Measurements from ENCODE around the gene ADCY4. TPM values are rescaled to one million over a fixed set of nuclear protein-coding genes. Genes with fewer than 3 reads are reported as not detected.
A peak's percentile ranks its signal among the peaks of the same experiment; 100 is the strongest.

The ADCY4 gene
- total and polyA plus RNA-seq, 10 of the 15 experiments (the other 5 are each of a cell fraction or from before 2014, with no cell fraction given) = 0.05 to 0.87 (median 0.21) TPM; not detected in 1

DNA sequence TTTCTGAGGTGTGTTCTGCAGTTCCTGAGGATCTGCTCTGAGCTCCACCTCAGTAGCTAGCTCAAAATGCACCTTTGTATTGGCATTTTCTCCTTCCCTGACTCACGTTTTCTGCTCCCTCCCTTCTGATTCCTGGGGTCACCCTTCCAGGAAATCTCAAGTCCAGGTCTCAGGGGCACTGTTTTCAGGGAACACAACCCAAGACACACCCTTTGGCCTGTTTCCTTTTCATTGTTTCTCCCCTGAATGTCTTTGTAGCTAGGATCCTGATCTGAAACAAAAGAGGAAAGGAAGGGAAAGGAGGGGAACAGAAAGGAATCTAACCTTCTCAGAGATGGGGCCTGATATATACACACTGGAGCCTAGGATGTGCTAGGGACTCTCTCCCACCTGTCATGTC lies 12.3 kb upstream of the ADCY4 start:
- no peak for FAIRE-seq
- no TSS peak for BruUV-seq (replicated peaks)
- ChIA-PET RAD21 (ENCODE audit: unreplicated experiment) (interaction anchor here (1.2 to 2.2 kb wide), 3 partner anchors 13 to 84 kb away, joined by 3 to 7 read pairs (median 7); partner anchors contain the start of genes ADCY4, CBLN3 and KHNYN), CTCF (interaction anchor here (1.6 to 4.5 kb wide), 6 partner anchors 11 to 84 kb away, joined by 4 to 39 read pairs (median 12); partner anchors contain the start of gene ADCY4), SMC1A (ENCODE audit: uncharacterized antibody, unreplicated experiment) (interaction anchor here (1.6 to 1.9 kb wide), 3 partner anchors 9 to 84 kb away, joined by 5 to 8 read pairs (median 5); no protein-coding TSS in a partner anchor), POLR2A (no interaction called here)
- H3K79me2 ChIP-seq (ENCODE audit: control insufficient read depth, insufficient read depth, low read length) = no peaks in the 10 kb centered on the region
- ATAC-seq = no peak
- DNase-seq (ENCODE audit: low read depth, low spot score) = no peak
- no peaks in the 10 kb centered on the region for H4K20me1 ChIP-seq (ENCODE audit: control insufficient read depth, insufficient read depth)
- H3K9me3 ChIP-seq (replicated peaks; ENCODE audit: control insufficient read depth, insufficient read depth, low read length) = no peaks in the 10 kb centered on the region
- no peak overlapping the region for H3K4me3 ChIP-seq
- TF ChIP-seq MYB (IDR thresholded peaks at IDR 0.05; ENCODE audit: borderline replicate concordance, low read depth, low read length) (no peak), RAD21 (IDR thresholded peaks at IDR 0.05; ENCODE audit: insufficient read depth, low read depth, low read length) (no peak)
- no peak overlapping the region for H3K9ac ChIP-seq (ENCODE audit: control insufficient read depth, insufficient read depth, low read length)
- in situ Hi-C loops (cut with MboI) (no loop called here), intact Hi-C loops (cut with micrococcal nuclease; ENCODE audit: unreplicated experiment) (no loop called here)
- H3K27ac ChIP-seq (ENCODE audit: control insufficient read depth, insufficient read depth) = no peak overlapping the region
- H3K36me3 ChIP-seq (ENCODE audit: control insufficient read depth in 2 of 2, insufficient read depth in 2 of 2, low read length in 1 of 2) = no peaks in the 10 kb centered on the region
- WGBS (ENCODE audit: insufficient coverage, insufficient replicate concordance, low lambda C conversion rate, missing lambda C conversion rate) = 0% methylated on average over 1 of the region's 1 CpG
- H3K4me1 ChIP-seq (ENCODE audit: control insufficient read depth, insufficient read depth, low read length) = no peaks in the 10 kb centered on the region
- H3K4me2 ChIP-seq (ENCODE audit: control insufficient read depth, insufficient read depth) = no peak overlapping the region
- no peak overlapping the region for H2AFZ ChIP-seq (ENCODE audit: control insufficient read depth, low read depth, low read length)
- H3K27me3 ChIP-seq (replicated peaks in 1 of 2; ENCODE audit: control insufficient read depth in 2 of 2, insufficient read depth in 2 of 2, low read length in 1 of 2) = peaks cover 0 to 1% of the 10 kb centered on the region in 2 experiments; a peak in 2 of 4 replicates

DNA sequence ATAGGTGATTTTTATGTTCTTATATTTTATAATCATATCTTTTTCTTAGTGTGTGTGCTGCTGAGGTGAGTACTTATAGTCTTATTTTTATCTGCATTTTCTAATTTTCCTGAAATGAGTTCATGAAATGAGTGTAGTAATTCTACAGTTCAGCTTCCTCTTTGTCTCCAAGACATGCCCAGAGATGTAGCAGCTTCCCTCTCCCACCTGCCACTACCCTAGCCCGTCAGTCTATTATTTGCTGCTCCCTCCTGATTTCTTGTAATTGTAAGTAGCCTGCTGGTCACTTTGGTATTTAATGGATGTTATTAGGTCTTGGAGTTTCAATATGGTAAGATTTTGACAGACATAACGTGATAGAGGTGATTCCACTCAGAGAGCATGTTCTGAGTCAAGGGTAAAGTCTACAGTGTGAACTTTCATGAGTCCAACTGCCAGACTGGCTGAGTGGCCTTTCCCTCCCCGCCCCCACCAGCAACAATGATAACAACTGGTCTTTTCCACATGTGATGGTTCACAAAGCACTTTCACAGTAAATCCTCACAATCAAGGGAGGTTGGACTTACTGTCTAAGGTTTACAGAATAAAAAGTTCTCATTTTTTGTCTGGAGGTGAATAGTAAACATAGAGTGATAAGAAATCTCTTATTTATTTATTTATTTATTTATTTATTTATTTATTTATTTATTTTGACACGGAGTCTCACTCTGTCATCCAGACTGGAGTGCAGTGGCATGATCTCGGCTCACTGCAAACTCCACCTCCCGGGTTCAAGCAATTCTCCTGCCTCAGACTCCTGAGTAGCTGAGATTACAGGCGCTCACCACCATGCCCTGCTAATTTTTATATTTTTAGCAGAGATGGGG lies 9.2 kb upstream of the ADCY4 start:
- Histone ChIP-seq H3K4me1 (ENCODE audit: control insufficient read depth, insufficient read depth, low read length) (peaks cover 2% of the 10 kb centered on the region; the same call in 1 of the 2 replicates), H3K27ac (ENCODE audit: control insufficient read depth, insufficient read depth) (no peak overlapping the region), H3K4me2 (ENCODE audit: control insufficient read depth, insufficient read depth) (no peak overlapping the region), H3K36me3 (ENCODE audit: control insufficient read depth in 2 of 2, insufficient read depth in 2 of 2, low read length in 1 of 2) (no peaks in the 10 kb centered on the region), H3K4me3 (no peak overlapping the region), H3K9ac (ENCODE audit: control insufficient read depth, insufficient read depth, low read length) (no peak overlapping the region), H2AFZ (ENCODE audit: control insufficient read depth, low read depth, low read length) (no peak overlapping the region), H3K79me2 (ENCODE audit: control insufficient read depth, insufficient read depth, low read length) (no peaks in the 10 kb centered on the region), H3K27me3 (replicated peaks in 1 of 2; ENCODE audit: control insufficient read depth in 2 of 2, insufficient read depth in 2 of 2, low read length in 1 of 2) (no peaks in the 10 kb centered on the region; a peak in 1 of 4 replicates), H3K9me3 (replicated peaks; ENCODE audit: control insufficient read depth, insufficient read depth, low read length) (no peaks in the 10 kb centered on the region), H4K20me1 (ENCODE audit: control insufficient read depth, insufficient read depth) (no peaks in the 10 kb centered on the region)
- RAD21 ChIA-PET (ENCODE audit: unreplicated experiment) = interaction anchor here (0.9 to 1.7 kb wide), 5 partner anchors 11 to 98 kb away, joined by 3 to 4 read pairs (median 3); no protein-coding TSS in a partner anchor
- 40% methylated on average over 7 of the region's 7 CpGs for WGBS (ENCODE audit: insufficient coverage, insufficient replicate concordance, low lambda C conversion rate, missing lambda C conversion rate)
- SMC1A ChIA-PET (ENCODE audit: uncharacterized antibody, unreplicated experiment) = interaction anchor here (1.9 kb wide), 1 partner anchor 88 kb away, joined by 5 read pairs; no protein-coding TSS in a partner anchor
- DNase-seq (ENCODE audit: low read depth, low spot score) (no peak), FAIRE-seq (no peak), ATAC-seq (no peak)
- in situ Hi-C loops (cut with MboI) = no loop called here
- intact Hi-C loops (cut with micrococcal nuclease; ENCODE audit: unreplicated experiment) = no loop called here
- POLR2A ChIA-PET = no interaction called here
- TF ChIP-seq, protein P1, sequence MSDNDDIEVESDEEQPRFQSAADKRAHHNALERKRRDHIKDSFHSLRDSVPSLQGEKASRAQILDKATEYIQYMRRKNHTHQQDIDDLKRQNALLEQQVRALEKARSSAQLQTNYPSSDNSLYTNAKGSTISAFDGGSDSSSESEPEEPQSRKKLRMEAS (IDR thresholded peaks at IDR 0.05; ENCODE audit: low read depth, low read length) = no peak
- TF ChIP-seq BCL11A (IDR thresholded peaks at IDR 0.05; ENCODE audit: low read depth, low read length) (no peak), ZSCAN29 (IDR thresholded peaks at IDR 0.05) (no peak), MEF2B (IDR thresholded peaks at IDR 0.05; ENCODE audit: partially characterized antibody, poor library complexity, severe bottlenecking) (no peak), SMARCA5 (IDR thresholded peaks at IDR 0.05) (no peak)
- TF ChIP-seq, protein P2, sequence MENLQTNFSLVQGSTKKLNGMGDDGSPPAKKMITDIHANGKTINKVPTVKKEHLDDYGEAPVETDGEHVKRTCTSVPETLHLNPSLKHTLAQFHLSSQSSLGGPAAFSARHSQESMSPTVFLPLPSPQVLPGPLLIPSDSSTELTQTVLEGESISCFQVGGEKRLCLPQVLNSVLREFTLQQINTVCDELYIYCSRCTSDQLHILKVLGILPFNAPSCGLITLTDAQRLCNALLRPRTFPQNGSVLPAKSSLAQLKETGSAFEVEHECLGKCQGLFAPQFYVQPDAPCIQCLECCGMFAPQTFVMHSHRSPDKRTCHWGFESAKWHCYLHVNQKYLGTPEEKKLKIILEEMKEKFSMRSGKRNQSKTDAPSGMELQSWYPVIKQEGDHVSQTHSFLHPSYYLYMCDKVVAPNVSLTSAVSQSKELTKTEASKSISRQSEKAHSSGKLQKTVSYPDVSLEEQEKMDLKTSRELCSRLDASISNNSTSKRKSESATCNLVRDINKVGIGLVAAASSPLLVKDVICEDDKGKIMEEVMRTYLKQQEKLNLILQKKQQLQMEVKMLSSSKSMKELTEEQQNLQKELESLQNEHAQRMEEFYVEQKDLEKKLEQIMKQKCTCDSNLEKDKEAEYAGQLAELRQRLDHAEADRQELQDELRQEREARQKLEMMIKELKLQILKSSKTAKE (IDR thresholded peaks at IDR 0.05; ENCODE audit: low read depth, poor library complexity, severe bottlenecking) = peak; percentile 41
- TF ChIP-seq, protein P3, sequence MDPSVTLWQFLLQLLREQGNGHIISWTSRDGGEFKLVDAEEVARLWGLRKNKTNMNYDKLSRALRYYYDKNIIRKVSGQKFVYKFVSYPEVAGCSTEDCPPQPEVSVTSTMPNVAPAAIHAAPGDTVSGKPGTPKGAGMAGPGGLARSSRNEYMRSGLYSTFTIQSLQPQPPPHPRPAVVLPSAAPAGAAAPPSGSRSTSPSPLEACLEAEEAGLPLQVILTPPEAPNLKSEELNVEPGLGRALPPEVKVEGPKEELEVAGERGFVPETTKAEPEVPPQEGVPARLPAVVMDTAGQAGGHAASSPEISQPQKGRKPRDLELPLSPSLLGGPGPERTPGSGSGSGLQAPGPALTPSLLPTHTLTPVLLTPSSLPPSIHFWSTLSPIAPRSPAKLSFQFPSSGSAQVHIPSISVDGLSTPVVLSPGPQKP (IDR thresholded peaks at IDR 0.05; ENCODE audit: low read depth, low read length) = no peak
- TF ChIP-seq, protein P4, sequence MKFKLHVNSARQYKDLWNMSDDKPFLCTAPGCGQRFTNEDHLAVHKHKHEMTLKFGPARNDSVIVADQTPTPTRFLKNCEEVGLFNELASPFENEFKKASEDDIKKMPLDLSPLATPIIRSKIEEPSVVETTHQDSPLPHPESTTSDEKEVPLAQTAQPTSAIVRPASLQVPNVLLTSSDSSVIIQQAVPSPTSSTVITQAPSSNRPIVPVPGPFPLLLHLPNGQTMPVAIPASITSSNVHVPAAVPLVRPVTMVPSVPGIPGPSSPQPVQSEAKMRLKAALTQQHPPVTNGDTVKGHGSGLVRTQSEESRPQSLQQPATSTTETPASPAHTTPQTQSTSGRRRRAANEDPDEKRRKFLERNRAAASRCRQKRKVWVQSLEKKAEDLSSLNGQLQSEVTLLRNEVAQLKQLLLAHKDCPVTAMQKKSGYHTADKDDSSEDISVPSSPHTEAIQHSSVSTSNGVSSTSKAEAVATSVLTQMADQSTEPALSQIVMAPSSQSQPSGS (IDR thresholded peaks at IDR 0.05; ENCODE audit: low read length) = no peak
- BruUV-seq (replicated peaks) = no TSS peak
- CTCF ChIA-PET = interaction anchor here (1.0 to 4.5 kb wide), 7 partner anchors 10 to 88 kb away, joined by 3 to 39 read pairs (median 4); partner anchors contain the start of genes CBLN3 and KHNYN
